ENCODE measurements around the gene ZNF407.

GRCh38 chr18:75037689-75037955 is 440.0 kb downstream of the ZNF407 start:
- TF ChIP-seq CTCF (IDR thresholded peaks at IDR 0.05; ENCODE audit: low read depth, low read length, poor library complexity, severe bottlenecking): no peak
- TF ChIP-seq EZH2phosphoT487 (IDR thresholded peaks at IDR 0.05; ENCODE audit: borderline replicate concordance, low read length): no peak
